NCI-H774 (cell line): ENCODE measurements around the gene ENTREP1.

ENCODE experiments used
- DNase-seq: peaks from one replicate; lab custom pipeline; 2025; lab: John Stamatoyannopoulos, UW

ENTREP1 gene

GRCh38 chr9:69322256-69322655 is 2.8 kb upstream of the ENTREP1 start:
- DNase-seq, result no peak

GRCh38 chr9:69323861-69324260 is 1.2 kb upstream of the ENTREP1 start:
- DNase-seq, result no peak

GRCh38 chr9:69325409-69326212 is 596 bp downstream of the ENTREP1 start:
- no peak for DNase-seq

GRCh38 chr9:69326261-69326660 is 1.2 kb downstream of the ENTREP1 start:
- no peak for DNase-seq

GRCh38 chr9:69330580-69330979 is 5.6 kb downstream of the ENTREP1 start:
- DNase-seq, result no peak

GRCh38 chr9:69331444-69331843 is 6.4 kb downstream of the ENTREP1 start:
- DNase-seq, result no peak

GRCh38 chr9:69332067-69332685 is 7.2 kb downstream of the ENTREP1 start:
- DNase-seq, result no peak

GRCh38 chr9:69333716-69334115 is 8.7 kb downstream of the ENTREP1 start:
- no peak for DNase-seq

- no peak for DNase-seq
Measured at GRCh38 chr9:69334317-69334716, 9.3 kb downstream of the ENTREP1 start.

GRCh38 chr9:69339620-69340019 is 14.6 kb downstream of the ENTREP1 start:
- DNase-seq, result no peak

GRCh38 chr9:69340631-69341030 is 15.6 kb downstream of the ENTREP1 start:
- no peak for DNase-seq

GRCh38 chr9:69342769-69343168 is 17.8 kb downstream of the ENTREP1 start:
- DNase-seq, result no peak

GRCh38 chr9:69344459-69344858 is 19.4 kb downstream of the ENTREP1 start:
- DNase-seq, result no peak

- no peak for DNase-seq
Measured at GRCh38 chr9:69346596-69347390, 21.8 kb downstream of the ENTREP1 start.

- no peak for DNase-seq
Measured at GRCh38 chr9:69347607-69348006, 22.6 kb downstream of the ENTREP1 start.

- DNase-seq, result no peak
Measured at GRCh38 chr9:69351227-69351626, 26.2 kb downstream of the ENTREP1 start.

- no peak for DNase-seq
Measured at GRCh38 chr9:69355232-69355631, 30.2 kb downstream of the ENTREP1 start.

GRCh38 chr9:69357030-69357775 is 32.2 kb downstream of the ENTREP1 start:
- no peak for DNase-seq

GRCh38 chr9:69357821-69358220 is 32.8 kb downstream of the ENTREP1 start:
- DNase-seq, result no peak

- DNase-seq, result no peak
Measured at GRCh38 chr9:69363191-69363590, 38.2 kb downstream of the ENTREP1 start.

GRCh38 chr9:69364510-69365150 is 39.6 kb downstream of the ENTREP1 start:
- no peak for DNase-seq

GRCh38 chr9:69370430-69370829 is 45.4 kb downstream of the ENTREP1 start:
- DNase-seq, result no peak
